ENCODE data around the gene DDX39A.

Gene DDX39A

GRCh38 chr19:14361824-14362223, 57.3 kb downstream of the DDX39A start:
- peak overlapping the region; percentile 27 for H2AK5ac ChIP-seq (ENCODE audit: low read length)
- no peaks in the 10 kb centered on the region for H3K79me1 ChIP-seq (ENCODE audit: low read length)
- no peak overlapping the region for H4K5ac ChIP-seq (ENCODE audit: low read length)
- no peak overlapping the region for H3K4ac ChIP-seq (ENCODE audit: low read depth, low read length)
- H3K27ac ChIP-seq (ENCODE audit: low read depth, low read length) = no peak overlapping the region
- peaks cover 1% of the 10 kb centered on the region for H3K4me1 ChIP-seq (ENCODE audit: control insufficient read depth, low read depth, low read length)
- H2BK120ac ChIP-seq (ENCODE audit: low read depth, low read length) = no peak overlapping the region
- H3K4me3 ChIP-seq (ENCODE audit: low read length) = no peak overlapping the region
- H3K36me3 ChIP-seq (ENCODE audit: control insufficient read depth, insufficient read depth, low read length) = no peaks in the 10 kb centered on the region
- H3K27me3 ChIP-seq (ENCODE audit: insufficient read depth, low read length, poor library complexity) = no peaks in the 10 kb centered on the region
- peak; percentile 89 for DNase-seq
- H3K79me2 ChIP-seq (ENCODE audit: control insufficient read depth, insufficient read depth, low read length) = no peaks in the 10 kb centered on the region
- no peak overlapping the region for H3K4me2 ChIP-seq (ENCODE audit: low read length)
- H3K18ac ChIP-seq (ENCODE audit: low read length) = no peak overlapping the region
- no peak overlapping the region for H2BK15ac ChIP-seq (replicated peaks; ENCODE audit: low read depth)
- H3K23ac ChIP-seq (ENCODE audit: low read length) = no peak overlapping the region
- peak overlapping the region; percentile 48 for H3K9ac ChIP-seq (ENCODE audit: low read length)
- no CpG with 5 or more reads among the region's 7 CpGs for WGBS (ENCODE audit: extremely low coverage, insufficient coverage, low lambda C conversion rate)
- peak overlapping the region; percentile 67 for H3K56ac ChIP-seq (ENCODE audit: low read length)
- H2BK5ac ChIP-seq (ENCODE audit: low read length) = no peak overlapping the region
- no peak overlapping the region for H4K8ac ChIP-seq (ENCODE audit: low read depth, low read length)

All from mesendoderm (in vitro differentiated cells).